SIG-M5 treated with dmso at 0.1 percent for 504 hours (cell line): ENCODE measurements around the gene CACNA1A.

ENCODE experiments used
- DNase-seq: peaks from one replicate; lab custom pipeline; 2025; ENCODE audit not compliant: unreplicated experiment; lab: John Stamatoyannopoulos, UW

The CACNA1A gene

GRCh38 chr19:13314761-13315160 lies 191.5 kb downstream of the CACNA1A start:
- no peak for DNase-seq

DNA sequence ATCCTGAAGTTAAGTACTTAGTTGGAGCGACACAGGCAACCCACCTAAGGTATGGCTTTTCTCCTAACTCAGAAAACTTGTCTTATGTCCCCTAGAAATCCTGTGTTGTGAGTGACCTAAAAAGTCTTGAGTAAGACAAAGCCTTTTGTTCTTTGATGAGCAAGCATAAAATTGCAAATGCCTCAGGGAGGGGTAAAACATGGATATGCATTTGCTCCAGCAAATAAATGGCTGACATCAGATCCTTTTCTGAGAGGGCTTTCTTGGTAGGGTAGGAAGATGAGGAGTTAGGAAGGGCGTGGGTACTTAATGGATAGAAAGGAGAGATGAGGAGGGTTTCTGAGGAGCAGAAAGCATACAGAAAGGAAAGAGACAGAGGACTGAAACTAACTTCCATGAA lies 192.4 kb downstream of the CACNA1A start:
- DNase-seq = no peak

DNA sequence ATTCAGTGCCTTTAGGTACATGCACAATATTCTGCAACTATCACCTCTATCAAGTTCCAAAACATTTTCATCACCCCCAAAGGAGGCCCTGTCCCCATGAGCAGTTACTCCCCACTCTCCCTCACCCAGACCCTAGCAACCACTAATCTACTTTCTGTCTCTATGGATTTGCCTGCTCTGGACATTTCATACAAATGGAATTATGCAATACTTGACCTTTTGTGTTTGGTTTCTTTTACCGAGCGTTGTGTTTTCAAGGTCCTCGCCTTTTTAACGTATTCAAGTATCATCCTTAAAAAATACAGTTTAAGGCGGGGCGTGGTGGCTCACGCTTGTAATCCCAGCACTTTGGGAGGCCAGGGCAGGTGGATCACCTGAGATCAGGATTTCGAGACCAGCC lies 196.4 kb downstream of the CACNA1A start:
- no peak for DNase-seq

GRCh38 chr19:13303381-13304129 lies 202.7 kb downstream of the CACNA1A start:
- no peak for DNase-seq

- no peak for DNase-seq
Observed at GRCh38 chr19:13302526-13303270, 203.6 kb downstream of the CACNA1A start.

DNA sequence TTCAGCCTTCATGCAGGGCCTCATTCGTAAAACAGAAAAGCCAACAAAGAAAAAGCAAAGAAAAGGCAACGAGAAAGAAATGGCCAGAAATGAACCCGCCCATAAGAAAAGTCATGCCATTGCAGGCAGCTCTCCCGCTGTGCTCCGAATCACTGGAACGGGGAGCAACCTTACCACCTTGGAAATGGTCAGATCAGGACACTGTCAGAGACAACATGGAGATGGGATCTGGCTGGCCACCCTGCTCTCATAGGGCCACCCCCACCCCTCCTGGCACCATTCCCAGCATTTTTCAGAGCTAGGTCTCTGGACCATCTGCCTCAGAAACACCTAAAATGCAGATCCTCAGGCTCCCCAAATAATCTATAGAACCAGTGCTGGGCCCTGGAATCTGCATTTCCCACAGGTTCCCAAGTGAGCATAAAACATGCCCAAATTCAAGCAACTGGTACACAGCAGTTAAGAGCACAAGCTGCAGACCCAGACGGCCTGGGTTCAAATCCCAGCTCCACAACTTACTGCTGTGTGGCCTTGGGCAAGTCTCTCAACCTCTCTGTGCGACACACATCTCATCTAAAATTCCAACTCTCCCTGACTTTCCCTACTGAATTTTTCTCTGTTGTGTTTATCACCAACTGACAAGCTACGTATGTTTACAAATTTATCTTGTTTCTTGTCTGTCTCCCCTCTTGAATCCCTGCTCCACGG lies 204.5 kb downstream of the CACNA1A start:
- no peak for DNase-seq

GRCh38 chr19:13300421-13301030 lies 205.8 kb downstream of the CACNA1A start:
- no peak for DNase-seq

DNA sequence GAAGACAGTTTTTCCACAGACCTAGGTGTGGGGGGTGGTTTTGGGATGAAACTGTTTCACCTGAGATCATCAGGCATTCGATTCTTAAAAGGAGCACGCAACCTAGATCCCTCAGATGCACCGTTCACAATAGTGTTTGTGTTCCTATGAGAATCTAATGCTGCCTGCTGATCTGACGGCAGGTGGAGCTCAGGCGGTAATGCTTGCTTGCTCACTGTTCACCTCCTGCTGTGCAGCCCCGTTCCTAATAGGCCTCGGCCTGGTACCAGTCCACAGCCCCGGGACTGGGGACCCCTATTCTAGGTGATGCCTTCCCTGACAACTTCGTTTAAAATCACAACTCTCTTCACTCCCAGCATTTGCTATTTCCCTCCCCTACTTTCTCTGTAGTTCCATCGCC lies 206.4 kb downstream of the CACNA1A start:
- no peak for DNase-seq

- DNase-seq = no peak
Observed at GRCh38 chr19:13298565-13299481, 207.5 kb downstream of the CACNA1A start.

DNA sequence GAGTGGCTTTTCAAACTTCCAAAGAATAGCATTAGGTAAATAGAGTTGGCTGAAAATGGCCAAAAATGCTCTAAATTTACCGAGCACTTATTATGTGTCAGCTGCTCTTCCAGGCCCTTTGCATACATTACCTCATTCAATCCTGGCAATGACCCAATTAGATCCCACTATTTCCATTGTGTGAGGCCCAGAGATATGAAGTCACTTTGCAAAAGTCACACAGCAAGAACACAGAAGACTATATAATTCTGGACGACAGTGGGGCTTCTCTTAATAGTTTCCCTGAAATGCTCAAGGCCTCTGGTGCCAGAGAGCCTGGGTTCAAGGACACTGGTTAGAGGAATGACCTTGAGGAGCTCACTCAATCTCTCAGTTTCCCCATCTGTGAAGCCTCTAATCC lies 209.3 kb downstream of the CACNA1A start:
- DNase-seq = no peak

DNA sequence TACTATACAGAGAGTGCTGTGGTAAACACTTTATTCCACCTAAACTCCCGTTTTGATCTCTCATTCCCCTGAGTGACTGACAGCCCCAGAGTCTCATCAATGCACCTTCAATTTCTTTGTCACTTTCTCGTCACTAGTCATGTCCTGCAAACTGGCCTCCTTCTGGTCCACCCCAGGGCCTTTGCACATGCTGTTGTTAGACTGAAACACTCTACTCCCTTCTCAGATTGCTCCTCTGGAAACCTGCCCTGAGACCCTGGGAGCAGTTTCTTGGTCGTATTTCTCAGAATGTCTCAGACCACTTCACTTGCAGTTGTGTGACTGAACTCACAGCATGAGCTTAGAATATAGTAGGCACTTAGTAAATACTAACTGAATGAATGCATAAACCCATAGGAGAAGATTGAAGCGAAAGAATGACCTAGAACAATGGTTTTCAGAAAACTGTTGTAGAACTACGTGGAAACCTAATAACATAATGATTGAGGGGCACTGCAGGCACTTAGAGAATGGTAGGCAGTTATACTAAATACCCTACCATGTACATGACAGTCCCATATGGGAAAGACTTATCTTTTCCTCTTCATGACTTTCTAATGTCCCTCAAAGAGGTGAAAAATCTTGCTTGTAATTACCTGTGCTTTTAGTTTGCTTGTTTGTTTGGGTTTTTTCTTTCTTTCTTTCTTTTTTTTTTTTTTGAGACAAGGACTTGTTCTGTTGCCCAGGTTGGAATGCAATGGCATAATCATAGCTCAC lies 211.3 kb downstream of the CACNA1A start:
- DNase-seq = no peak

DNA sequence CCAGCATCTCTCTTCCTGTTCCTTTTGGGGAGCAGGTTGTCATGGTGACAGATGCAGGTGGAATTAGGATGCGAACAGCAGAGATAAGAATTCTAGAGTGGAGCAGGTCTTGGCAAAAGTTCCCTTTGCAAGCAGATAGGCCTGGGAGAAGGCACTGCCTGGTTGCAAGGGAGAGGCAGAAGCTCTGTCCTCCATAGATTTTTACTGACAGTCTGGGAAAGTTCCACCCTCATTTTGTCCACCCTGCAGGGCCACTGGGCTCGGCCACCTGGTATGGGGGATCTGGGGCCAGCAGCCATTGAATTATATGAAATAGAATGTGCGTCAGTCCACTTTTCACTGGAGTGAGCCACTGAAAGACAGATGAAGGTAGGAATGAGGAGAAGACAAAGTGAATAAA lies 214.4 kb downstream of the CACNA1A start:
- DNase-seq = no peak

DNA sequence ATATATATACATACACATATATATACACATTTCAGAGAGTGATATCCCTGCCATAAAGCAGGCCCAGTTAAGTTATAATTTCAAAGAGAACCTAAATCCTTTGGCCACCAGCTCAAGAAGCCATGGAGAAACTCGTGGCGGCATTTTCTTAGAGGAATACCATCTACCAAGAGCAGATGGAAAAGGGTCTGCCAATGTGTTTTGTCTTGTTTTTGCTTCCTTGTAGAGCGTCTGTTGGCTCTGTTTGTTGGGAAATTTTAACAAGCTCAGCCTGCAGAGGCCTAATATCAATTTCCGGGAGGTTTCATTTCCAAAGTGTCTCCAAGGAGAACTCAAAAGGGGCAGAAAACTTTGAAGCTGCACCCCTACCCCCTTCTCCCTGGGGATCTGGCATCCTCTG lies 215.5 kb downstream of the CACNA1A start:
- no peak for DNase-seq

DNA sequence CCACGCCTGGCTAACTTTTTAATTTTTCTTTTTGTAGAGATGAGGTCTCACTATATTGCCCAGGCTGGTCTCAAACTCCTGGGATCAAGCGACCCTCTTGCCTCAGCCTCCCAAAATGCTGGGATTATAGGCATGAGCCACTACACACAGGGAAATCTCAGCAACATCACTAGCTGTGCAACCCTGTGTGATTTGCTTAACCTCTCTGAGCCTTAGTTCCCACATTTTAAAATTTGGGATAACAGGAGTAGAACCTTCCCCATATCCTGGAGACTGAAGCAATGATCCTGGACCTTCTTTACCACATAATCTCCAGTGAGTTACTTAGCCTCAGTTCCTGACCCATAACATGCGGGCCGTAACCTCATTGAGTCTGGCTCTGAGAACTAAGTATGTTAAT lies 217.0 kb downstream of the CACNA1A start:
- DNase-seq = no peak

GRCh38 chr19:13286195-13286985 lies 219.9 kb downstream of the CACNA1A start:
- DNase-seq = no peak

DNA sequence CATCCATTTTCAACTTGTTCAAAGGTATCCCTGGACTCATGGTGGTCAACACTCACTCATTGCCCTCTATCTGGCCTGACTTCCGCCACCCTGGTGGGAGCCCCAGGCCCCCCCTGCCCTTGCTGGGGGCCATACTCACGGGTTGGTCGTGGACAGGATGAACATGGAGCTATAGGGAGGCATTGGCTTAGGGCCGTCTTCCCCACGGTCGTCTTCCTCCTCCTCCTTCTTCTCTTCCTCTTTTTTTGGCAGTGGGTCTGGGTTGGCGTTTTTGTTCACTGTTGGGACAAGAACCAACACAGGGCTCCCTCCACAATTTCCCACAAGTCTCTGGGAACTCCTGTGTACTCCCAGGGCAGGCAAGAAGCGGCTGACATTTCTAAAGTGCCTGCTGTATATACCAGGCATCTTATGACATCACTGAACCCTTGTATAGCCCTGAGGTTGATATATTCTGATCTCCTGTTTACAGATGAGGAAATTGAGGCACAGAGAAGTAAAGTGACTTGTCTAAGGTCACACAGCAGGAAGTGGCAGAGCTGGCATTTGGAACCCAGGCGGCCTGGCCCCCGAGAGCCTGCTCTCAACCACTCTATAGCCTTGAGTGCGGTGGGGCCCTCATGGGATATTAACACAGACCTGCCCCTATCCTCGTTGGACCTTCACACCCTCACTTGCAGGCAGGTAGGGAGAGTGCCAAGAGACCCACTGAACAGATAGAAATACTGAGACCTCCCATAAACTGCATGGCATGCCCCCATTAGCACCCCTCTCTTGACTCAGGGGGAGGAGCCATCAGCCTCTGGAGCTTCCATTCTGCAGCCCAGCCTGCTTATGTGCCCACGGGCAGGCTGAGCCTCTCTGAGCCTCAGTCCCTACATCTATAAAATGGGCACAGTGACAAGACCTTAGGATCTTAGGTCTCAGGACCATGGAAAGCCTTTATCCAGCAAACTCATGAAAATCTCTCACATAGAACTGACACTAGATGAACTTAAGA lies 221.1 kb downstream of the CACNA1A start:
- DNase-seq = no peak

GRCh38 chr19:13283871-13284270 lies 222.4 kb downstream of the CACNA1A start:
- no peak for DNase-seq
